ENCODE results near the gene SEC24B.
A peak's percentile ranks its signal among the peaks of the same experiment; 100 is the strongest.

Gene SEC24B

GRCh38 chr4:109465069-109465468, 31.5 kb downstream of the SEC24B start:
- H3K4me3 ChIP-seq (ENCODE audit: low read depth, low read length): no peak overlapping the region
- in situ Hi-C loops (cut with HindIII; ENCODE audit: low pct_ligation_motif_present, low sequenced_read_pairs): no loop called here
- H3K36me3 ChIP-seq (replicated peaks): peaks cover 22% of the 10 kb centered on the region
- no peaks in the 10 kb centered on the region for H3K27me3 ChIP-seq (replicated peaks)
- TF ChIP-seq CTCF (IDR thresholded peaks at IDR 0.05; ENCODE audit: low read depth, low read length, missing control alignments): no peak
- H3K27ac ChIP-seq: no peak overlapping the region
- DNase-seq: no peak

GRCh38 chr4:109469915-109470314, 36.3 kb downstream of the SEC24B start:
- Histone ChIP-seq H3K4me3 (ENCODE audit: low read depth, low read length) (no peak overlapping the region), H3K36me3 (replicated peaks) (peaks cover 7% of the 10 kb centered on the region), H3K27ac (no peak overlapping the region), H3K27me3 (replicated peaks) (no peaks in the 10 kb centered on the region)
- no peak for DNase-seq
- TF ChIP-seq CTCF (IDR thresholded peaks at IDR 0.05; ENCODE audit: low read depth, low read length, missing control alignments): no peak
- in situ Hi-C loops (cut with HindIII; ENCODE audit: low pct_ligation_motif_present, low sequenced_read_pairs): no loop called here

GRCh38 chr4:109472343-109472761, 38.7 kb downstream of the SEC24B start:
- Histone ChIP-seq H3K27me3 (replicated peaks) (no peaks in the 10 kb centered on the region), H3K27ac (no peak overlapping the region), H3K36me3 (replicated peaks) (peaks cover 8% of the 10 kb centered on the region), H3K4me3 (ENCODE audit: low read depth, low read length) (no peak overlapping the region)
- in situ Hi-C loops (cut with HindIII; ENCODE audit: low pct_ligation_motif_present, low sequenced_read_pairs): no loop called here
- DNase-seq: peak; percentile 42
- TF ChIP-seq CTCF (IDR thresholded peaks at IDR 0.05; ENCODE audit: low read depth, low read length, missing control alignments): no peak

GRCh38 chr4:109473824-109474223, 40.2 kb downstream of the SEC24B start:
- in situ Hi-C loops (cut with HindIII; ENCODE audit: low pct_ligation_motif_present, low sequenced_read_pairs): no loop called here
- no peak for TF ChIP-seq CTCF (IDR thresholded peaks at IDR 0.05; ENCODE audit: low read depth, low read length, missing control alignments)
- H3K36me3 ChIP-seq (replicated peaks): peaks cover 4% of the 10 kb centered on the region
- H3K27ac ChIP-seq: no peak overlapping the region
- H3K27me3 ChIP-seq (replicated peaks): no peaks in the 10 kb centered on the region
- no peak overlapping the region for H3K4me3 ChIP-seq (ENCODE audit: low read depth, low read length)
- no peak for DNase-seq

- no peak for DNase-seq
- TF ChIP-seq CTCF (IDR thresholded peaks at IDR 0.05; ENCODE audit: low read depth, low read length, missing control alignments): no peak
- in situ Hi-C loops (cut with HindIII; ENCODE audit: low pct_ligation_motif_present, low sequenced_read_pairs): no loop called here
- H3K27me3 ChIP-seq (replicated peaks): no peaks in the 10 kb centered on the region
- H3K4me3 ChIP-seq (ENCODE audit: low read depth, low read length): no peak overlapping the region
- no peak overlapping the region for H3K27ac ChIP-seq
- H3K36me3 ChIP-seq (replicated peaks): peaks cover 8% of the 10 kb centered on the region
Measured at GRCh38 chr4:109486007-109486406, 52.4 kb downstream of the SEC24B start.

- Histone ChIP-seq H3K4me3 (ENCODE audit: low read depth, low read length) (no peak overlapping the region), H3K36me3 (replicated peaks) (peaks cover 24% of the 10 kb centered on the region), H3K27ac (no peak overlapping the region), H3K27me3 (replicated peaks) (no peaks in the 10 kb centered on the region)
- no peak for TF ChIP-seq CTCF (IDR thresholded peaks at IDR 0.05; ENCODE audit: low read depth, low read length, missing control alignments)
- in situ Hi-C loops (cut with HindIII; ENCODE audit: low pct_ligation_motif_present, low sequenced_read_pairs): no loop called here
- DNase-seq: no peak
Measured at GRCh38 chr4:109494563-109494962, 60.9 kb downstream of the SEC24B start.
